RKO (cell line): ENCODE data around the gene GRIP2.
"Not testable (repeated sequence)": the region's sequence is repeated elsewhere in the genome, so short reads cannot be mapped to it uniquely, and the experiment has no call there.

ENCODE experiments used
- DNase-seq: peaks from one replicate; pipeline ENCODE4 v3.0.0-alpha.2; 2016; ENCODE audit warnings: low spot score

GRIP2 gene

DNA sequence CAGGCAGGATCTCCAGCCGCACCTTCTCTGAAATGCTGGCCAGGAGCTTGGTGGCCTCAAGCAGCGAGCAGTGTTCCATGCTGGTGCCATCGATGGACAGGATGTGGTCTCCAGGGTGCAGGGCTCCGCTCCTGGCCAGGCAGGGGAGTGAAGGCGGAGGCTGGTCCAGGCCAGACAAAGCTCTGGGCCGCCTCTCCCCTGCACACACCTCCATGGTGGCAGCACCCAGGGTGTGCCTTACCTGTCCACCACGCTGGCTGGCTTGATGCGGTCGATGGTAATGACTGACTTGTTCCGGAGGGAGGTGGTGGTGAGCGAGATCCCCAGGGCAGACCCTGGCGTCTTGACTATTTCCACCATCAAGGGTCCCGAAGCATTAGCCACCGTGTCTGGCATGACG is 20.0 kb downstream of the GRIP2 start:
- DNase-seq: no peak

DNA sequence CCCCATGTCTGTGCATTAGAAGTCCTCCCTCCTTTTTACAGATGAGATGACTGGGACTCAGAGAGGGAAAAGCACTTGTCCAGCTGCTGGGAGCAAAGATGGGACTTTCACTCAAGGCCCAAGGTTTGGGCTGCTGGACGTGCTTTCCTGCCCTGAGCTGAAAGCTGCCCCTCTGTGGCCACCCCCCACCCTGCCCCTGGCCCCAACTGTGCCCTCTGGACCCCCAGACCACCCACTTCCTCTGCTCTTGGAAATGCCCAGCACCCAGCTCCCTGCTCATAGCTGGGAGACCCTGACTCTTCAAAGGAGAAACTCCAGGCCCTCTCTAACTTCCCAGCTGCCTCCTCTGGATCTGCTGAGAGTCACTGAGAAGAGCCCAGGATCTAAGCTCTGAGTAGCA is 20.7 kb downstream of the GRIP2 start:
- DNase-seq: no peak

DNA sequence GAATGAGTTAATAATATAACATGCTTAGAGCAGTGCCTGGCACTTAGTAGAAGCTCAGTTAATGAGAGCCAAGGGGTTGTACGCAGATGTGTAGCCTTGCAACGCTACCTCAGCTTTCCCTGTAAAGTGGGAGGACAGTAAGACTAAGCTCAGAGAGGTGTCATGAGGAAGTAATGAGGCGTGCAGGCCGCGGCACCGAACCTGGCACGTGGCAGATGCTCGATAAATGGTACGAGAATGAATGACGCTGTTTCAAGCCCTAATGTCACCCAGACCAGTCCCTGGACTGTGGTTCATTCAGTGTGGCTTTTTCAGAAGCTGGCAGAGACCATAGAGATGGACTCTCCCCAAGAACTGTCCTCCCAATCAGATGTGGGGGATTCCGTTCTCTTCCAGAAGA is 21.2 kb downstream of the GRIP2 start:
- no peak for DNase-seq

DNA sequence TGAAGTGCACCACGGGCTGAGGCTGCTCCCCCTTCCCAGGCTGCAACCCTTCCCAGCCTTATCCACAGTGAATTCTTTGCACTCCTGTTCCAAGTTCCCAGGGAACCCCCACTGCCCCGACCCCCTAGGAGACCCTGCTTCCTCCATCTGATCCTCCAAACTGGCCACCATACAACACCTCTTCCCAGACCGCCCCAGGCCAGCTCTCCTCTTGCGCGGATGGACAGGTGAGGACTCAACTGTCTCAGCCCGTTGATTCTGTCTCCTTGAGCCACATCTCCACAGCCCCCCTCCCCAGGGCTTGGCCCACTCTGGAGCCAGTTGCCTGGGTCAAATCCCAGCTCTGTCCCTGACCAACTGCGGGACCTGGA is 21.7 kb downstream of the GRIP2 start:
- no peak for DNase-seq

DNA sequence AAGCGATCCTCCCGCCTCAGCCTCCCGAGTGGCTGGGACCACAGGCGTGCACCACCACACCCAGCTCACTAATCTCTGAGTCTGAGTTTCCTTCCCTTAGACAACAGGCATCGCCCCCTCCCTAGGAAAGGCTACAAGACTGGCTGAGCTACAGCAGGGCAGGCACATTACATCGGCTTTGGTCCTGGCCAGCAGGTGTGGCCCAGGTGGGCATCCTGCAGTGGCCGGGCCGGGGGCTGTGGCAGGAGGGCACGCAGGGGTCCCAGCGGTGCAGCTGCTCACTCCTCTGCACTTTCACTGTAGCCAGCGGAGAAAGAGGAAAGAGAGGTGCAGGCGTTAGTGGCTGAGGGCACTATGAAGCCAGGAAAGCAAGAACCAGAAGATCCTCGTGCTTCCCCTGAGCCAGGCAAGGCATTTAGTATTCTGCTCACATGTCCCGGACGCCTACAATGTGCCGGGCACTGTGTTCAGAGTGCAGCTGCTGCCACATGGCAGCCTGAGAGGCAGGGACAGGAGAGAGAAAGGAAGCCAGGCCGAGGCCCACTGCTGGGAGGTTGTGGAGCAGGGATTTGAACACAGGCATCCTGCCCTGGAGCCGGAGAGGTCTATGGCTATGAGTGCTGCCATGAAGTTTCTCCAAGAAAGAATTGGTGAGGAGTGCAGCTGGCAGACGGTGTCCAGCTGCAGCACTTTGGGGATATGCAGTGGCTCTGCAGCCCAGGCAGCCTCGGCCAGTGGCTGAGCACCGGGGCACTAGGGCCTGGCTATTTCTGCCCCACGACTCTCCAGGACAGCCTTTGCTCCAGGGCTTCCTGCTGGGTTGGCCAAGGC is 22.3 kb downstream of the GRIP2 start:
- no peak for DNase-seq

DNA sequence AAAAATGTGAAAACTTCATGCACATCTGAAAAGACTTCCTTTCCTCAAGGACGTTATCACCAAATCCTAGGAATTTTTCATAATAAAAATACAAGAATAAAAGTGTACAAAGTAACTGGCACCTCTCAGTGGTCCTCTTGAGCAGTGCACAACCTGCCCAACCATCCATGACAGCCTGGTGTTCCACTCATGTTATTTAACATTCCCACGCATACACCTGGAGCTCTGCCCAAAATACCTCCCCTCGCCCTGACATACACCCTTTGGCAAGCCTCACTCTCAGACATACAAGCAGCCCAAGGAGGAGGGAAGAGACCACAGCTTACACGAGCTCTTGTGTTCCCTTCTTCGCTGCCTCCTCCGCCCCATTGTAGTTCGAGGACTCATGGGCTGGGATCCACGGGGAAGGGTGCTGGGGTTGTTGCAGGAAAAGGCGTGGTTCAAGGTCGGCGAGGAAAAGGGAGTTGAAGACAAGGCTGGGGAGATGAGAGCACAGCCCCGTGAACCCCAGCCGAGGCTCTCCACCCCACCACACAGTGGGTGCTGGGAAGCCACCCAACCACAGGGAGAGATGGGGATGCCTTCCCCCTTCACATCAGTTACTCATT is 23.3 kb downstream of the GRIP2 start:
- DNase-seq: no peak

DNA sequence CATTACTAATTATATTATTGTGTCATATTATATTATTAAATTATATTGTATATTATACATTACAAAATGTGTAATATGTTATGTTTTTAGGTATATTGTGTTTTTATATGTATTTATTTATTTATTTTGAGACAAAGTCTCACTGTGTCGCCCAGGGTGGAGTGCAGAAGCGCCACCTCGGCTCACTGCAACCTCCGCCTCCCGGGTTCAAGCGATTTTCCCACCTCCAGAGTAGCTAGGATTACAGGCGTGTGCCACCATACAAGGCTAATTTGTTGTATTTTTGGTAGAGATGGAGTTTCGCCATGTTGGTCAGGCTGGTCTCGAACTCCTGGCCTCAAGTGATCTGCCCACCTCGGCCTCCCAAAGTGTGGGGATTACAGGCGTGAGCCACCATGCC is 24.6 kb downstream of the GRIP2 start:
- DNase-seq: not testable (repeated sequence)

DNA sequence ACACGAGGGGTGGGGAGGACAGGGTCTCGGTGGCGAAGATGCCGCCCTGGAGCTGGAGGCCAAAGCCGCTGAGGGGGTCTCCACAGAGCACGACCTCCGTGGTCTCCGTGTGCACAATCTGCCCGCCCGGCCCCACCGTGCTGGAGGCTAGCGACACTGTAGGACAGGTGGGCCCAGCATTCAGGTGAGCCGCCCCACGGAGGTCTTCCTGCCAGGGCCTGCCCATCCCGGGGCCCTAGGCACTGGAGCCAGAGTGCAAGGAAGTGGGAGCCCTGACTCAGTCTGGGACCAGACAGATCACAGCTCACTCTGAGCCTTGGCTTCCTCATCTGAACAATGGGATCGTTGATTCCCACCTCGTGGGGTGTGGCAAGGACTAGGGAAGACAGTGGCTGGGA is 25.8 kb downstream of the GRIP2 start:
- DNase-seq: no peak

DNA sequence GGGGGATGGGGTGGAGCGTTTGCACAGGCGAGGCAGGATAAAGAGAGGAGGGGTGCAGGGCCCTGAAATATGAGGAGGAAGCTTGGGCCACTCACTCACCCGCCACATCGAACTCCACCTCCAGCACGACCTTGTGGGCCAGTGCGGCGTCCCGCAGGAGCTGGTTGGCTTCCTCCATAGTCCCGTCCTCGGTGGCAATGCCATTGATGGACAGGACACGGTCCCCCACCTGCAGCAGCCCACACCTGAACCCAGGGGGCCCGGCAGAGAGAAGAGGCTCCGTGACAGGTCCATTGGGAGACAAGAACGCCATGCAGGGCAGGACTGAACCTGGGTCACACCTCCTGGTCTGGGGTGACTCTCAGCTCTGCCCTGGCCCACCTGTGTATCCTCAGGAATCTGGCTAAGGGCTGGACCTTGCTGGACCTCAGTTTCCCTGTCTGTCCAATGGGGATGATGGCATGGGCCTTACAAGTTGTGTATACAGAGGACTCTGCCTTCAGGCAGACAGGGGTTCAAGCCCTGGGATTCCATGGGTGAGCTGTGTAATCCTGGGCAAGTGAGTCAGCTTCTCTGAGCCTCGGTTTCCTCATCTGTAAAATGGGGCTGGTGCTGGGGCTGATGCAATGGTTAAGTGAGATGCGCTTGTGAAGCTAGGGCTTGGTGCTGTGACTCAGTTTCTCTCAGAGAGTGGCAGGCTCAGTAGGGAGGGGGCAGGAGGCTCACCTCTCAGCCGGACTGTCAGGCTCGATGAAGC is 26.4 kb downstream of the GRIP2 start:
- no peak for DNase-seq

DNA sequence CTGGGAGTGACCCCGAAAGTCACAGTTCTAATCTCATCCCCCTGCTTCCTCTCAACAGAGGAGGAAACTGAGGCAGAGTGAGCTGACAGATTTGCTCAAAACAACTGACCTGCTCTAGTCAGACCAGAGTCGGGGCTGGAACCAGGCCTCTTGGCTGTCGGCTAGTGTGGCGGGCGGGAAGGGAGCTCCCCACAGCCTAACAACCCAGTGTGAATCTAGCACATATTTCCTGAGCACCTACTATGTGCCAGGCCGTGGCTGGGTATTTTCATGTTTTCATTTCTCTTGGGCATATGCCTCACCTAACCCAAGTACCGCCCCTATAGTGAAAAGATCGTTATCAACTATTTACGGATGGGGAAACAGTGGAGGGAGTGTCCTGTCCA is 27.2 kb downstream of the GRIP2 start:
- DNase-seq: no peak

DNA sequence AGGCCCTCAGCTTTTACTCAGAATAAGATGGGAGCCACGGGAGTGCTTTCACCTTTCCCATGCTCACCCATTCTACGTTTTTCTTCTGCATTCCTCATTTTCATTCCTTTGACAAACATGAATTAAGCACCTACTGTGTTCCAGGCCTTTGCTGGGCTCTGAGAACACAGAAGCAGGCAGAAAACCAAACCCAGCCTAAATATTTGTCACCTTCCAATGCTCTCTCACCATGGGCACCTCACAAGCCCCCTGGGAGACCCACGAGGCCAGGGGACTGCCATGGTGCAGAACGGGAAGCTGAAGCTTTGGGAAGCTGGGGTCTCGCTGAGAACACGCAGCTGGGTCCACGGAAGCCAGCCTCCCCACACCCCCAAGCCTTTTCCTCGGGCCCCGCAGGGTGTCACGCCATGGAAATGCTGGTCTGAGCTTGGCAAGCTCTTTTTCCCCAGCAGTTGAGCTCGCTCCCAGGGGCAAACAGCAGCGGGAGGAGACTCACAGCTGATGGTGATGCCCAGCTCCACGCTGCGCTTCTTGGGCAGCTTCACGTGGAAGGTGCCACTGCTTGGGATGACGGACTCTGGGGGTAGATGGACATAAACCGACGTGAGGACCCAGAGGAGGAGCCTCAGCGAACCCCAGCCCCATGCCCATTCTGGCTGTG is 27.7 kb downstream of the GRIP2 start:
- no peak for DNase-seq

DNA sequence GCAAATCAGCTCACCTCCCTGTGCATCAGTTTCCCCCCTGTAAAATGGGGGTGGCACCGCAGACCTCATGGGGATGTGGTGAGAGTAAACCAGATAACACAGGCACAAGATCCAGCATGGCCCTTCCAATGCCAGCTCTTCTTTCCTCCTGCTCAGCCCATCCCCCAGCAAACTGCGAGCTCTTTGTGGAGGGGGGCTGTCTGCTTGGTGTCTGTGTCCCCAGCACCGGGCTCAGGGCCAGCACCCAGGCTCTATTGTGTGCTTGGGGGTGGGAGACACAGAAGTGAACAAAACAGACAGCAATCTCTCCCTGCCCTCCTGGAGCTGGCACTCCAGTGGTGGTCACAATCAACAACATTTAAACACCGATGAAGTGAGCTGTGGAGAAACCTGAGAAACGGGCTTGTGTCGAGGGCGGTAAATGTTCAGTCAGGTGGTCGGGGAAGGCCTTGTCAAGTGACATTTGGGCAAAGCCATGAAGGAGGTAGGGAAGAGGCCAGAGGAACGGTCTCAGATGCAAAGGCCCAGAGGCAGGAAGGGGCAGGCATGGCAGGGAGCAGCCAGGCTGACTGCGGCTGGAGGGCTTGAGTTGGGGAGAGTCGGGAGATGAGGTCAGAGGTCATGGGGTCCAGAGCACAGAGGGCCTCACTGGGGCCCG is 28.4 kb downstream of the GRIP2 start:
- DNase-seq: no peak

DNA sequence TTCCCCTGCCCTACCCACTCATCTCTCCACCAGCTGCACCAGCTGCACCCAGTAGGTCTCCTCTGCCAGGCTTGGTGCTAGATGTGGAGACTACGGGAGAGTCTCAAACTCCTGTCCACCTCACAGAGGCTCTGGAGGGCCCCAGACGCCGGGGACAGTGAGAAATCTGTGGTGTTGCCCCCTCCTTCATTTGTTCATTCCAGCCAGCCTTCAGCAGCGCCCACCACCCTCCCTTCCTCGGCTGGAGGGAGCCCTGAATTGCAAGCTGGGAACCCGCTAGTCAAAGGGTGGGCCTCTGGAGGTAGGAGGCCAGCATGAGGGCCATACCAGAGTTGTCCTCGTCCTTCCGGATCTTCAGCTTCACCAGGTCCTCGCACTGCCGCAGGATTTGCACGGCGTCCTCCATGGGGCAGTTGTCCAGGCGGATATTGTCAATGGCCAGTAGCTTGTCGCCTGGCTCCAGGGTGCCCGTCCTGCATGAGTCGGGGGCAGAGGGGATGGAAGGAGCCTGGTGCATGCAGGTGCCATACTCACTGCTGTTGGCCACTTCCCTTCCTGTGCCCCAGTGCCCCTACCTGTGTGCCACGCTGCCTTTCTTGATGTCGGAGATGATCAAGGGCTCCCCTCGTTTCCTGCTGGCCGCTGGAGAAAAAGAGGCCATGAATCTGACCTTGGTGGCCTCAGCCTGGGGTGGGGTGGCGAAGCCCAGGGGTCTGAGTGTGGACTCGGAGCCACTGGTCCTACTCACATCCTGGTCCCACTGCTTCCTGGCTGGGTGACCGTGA is 29.1 kb downstream of the GRIP2 start:
- no peak for DNase-seq

DNA sequence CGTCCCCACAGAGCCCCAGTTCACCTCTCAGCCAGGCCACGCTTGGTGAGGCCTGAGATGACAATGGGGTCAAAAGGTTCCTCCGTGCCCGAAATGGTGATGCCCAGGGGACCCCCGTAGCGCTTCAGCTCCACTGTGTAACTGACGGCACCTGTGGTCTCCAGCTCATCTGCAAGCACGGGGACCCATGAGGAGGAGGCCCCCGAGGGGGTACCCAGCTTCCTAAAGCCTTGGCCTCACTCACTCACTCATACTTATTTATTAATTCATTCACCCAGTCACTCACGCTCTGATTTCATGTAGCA is 30.4 kb downstream of the GRIP2 start:
- no peak for DNase-seq

DNA sequence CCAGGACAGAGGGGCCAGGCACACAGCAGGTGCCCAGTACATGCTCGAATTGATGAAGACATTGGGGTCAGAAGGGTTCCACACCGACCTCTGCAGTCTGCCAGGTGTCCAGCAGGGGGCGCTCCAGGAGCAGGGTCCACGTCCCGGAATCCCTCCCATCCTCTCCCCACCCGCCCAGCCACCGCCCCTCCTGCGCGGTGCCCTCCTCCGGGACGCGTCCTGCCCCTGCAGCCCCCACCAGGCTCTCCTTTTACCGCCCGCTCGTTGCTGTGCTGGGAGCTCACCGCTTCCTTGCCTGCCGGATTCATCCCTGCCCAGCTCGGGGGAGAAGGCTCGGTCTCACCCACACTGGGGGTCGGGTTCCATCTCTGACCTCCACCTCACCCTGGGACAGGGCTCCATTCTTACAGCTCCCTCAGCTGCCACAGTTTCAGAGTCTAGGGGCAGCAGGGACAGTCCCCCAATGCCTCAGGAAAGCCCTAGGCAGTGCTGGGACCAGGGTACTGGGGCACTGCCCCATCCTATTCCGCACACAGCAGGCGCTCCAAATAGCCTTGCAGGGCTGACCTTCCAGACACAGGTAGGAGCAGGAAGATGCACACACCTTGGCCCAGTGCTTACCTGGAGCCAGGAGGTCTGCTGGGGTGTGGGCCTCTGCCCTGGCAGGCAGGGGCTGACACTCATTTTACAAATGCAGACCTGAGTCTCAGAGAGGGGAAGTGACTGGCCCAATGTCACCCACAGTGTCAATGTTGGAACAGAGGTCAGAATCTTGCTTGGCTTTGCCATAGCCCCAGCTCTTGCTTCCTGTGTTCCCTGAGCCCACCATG is 31.0 kb downstream of the GRIP2 start:
- DNase-seq: peak; percentile 12

DNA sequence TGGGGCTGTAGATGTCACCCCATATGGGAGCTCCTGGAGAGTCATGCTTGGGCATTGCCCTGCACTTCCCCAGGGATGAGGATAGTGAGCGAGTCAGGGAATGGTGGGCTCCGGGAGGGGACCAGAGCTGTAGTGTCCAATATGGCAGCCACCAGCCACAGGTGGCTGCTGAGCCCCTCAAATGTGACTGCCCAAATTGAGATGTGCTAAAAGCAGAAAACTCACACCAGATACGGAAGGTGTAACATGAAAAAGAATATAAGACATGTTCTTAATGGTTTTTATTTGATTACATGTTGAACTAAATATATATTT is 31.7 kb downstream of the GRIP2 start:
- DNase-seq: no peak

DNA sequence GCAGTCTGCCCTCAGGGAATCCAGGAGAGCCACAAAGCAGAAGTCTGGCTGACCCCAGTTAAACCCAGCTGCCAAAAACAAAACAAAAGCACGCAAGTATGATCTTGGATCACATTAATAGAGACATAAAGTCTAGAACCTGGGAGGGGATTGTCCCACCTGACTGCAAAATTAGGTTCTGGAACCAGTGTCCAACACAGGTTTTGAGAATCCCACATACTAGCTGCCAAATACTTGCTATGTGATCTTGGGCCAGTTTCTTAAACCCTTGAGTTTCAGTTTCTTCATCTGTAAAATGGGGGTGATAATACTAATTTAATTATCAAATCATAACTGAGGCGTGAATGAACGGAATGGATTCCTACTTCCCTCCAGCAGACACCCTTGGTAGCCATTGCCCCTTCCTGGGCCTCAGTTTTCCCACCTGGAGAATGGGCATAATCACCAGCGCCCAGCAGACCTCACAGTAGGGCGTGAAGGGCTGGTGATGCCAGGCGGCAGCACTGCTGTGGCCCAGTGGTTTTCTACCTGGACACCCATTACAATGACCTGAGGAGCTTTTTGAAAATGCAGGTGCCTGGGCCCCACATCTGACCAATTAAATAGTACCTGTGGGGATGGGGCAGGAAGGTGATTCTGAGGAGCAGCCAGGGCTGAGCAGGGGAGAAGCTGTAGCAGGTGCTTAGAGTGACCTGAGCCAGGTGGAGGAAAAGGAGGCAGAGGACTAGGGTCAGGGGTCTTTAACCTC is 32.2 kb downstream of the GRIP2 start:
- DNase-seq: no peak

DNA sequence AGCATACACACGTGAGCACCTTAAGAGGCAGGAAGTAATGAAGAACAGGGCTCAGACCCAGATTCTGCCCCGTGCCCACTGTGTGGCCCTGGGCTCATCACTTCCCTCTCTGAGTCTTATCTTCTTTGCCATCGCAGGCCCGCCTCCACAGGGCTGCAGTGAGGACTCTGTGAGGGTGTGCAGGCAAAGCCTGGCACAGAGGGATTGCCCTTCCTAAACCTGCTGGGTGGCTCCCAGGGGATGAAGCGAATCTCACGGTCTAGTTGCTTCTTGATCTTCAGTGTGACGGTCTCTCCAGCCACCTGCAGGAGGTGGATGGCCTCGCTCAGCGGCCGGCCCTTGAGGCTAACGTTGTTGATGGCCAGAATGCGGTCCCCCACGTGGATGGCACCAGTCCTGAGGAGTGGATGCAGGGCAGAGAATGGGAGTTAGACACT is 32.8 kb downstream of the GRIP2 start:
- DNase-seq: peak; percentile 24

DNA sequence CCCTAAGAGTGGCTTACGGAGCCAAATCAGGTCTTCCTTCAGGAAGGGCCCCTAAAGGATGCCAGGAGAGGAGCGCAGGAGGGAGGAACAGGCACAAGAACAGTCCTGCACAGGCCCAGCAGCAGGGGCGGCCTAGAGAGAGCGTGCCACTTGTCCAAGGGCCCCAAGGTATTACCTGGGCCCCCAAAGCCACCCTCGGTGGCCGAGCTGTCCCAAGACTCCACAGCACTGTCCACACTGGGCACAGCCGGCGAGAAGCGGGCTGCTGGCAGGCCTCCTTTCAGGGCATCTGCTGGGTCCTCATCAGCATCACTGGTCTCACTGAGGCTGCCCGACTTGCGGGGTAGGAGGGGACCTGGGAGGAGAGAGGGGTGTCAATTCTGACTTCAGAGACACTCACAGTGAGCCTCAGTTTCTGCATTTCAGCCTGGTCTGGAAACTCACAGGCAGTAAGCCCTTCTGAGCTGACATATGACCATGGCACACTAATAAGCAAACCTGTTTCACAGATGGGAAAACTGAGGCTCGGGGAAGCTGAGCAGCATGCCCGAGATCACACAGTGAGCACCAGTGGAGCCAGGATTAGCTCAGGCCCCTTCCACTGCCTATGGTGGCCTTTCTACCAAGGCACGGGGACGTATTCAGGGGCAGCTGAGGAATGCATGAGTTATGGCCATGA is 33.4 kb downstream of the GRIP2 start:
- no peak for DNase-seq
